ENCODE data around the gene SLC27A1.

SLC27A1 gene

DNA sequence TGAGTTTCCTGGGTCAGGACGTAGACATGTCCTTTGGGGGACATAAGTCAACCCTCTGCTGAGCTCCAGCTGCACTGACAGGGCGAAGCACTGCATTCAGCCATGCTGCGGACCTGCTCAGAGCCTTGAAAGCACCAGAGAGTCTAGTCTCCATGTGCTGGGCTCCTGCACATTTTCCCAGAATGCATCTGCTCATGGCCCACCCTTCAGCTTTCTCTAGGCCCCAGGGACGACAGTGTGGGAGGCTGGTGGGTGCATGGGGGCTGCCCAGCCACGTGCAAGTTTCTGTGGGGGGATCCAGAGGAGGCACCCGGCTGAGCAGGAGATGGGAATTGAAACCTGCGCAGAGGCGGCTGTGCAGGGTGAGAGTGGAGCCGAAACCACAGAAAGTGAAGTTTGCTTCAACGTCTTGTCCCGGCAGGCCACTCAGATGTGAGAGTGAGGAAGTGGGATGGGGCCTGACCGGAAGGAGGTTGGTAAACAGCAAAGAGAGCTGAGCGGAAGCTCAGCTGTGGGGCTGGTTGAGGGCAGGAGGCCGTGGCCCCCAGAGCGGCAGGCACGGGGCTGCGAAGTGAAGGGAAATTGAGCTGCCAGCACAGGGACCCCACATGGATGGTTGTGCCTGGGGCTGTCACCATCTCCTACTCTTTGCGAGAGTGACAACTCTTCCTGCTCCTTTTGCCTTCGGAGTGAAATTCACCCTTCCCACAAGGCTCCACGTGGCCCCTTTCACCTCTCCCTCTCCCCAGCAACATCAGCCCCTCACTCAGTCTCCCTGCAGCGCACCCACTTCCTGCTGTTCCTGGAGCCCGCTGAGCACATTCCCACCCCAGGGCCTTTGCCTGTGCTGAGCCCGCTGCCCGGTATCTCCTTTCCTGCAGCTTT is 52.9 kb downstream of the SLC27A1 start:
- H3K4me3 ChIP-seq (ENCODE audit: low read depth in 1 of 2, low read length in 2 of 2): no peak overlapping the region
- no peak overlapping the region for H3K27ac ChIP-seq (ENCODE audit: low read length)
- H3K36me3 ChIP-seq (ENCODE audit: control insufficient read depth in 1 of 2, insufficient read depth in 2 of 2, low read length in 2 of 2): peaks cover 0 to 17% of the 10 kb centered on the region in 2 donors
- peaks cover 0 to 4% of the 10 kb centered on the region in 2 donors for H3K4me1 ChIP-seq (ENCODE audit: control insufficient read depth in 1 of 2, insufficient read depth in 2 of 2, low read length in 2 of 2)
- peaks cover 0 to 5% of the 10 kb centered on the region in 2 donors for H3K9me3 ChIP-seq (ENCODE audit: control insufficient read depth in 1 of 2, low read length in 2 of 2)
- no peaks in the 10 kb centered on the region for H3K27me3 ChIP-seq (ENCODE audit: low read depth, low read length)

GRCh38 chr19:17524651-17525050 is 54.3 kb downstream of the SLC27A1 start:
- Histone ChIP-seq H3K4me3 (ENCODE audit: low read depth in 1 of 2, low read length in 2 of 2) (no peak overlapping the region), H3K9me3 (ENCODE audit: control insufficient read depth in 1 of 2, low read length in 2 of 2) (peaks cover 8 to 9% of the 10 kb centered on the region in 2 donors), H3K4me1 (ENCODE audit: control insufficient read depth in 1 of 2, insufficient read depth in 2 of 2, low read length in 2 of 2) (peaks cover 0 to 4% of the 10 kb centered on the region in 2 donors), H3K27me3 (ENCODE audit: low read depth, low read length) (peaks cover 5% of the 10 kb centered on the region), H3K27ac (ENCODE audit: low read length) (no peak overlapping the region), H3K36me3 (ENCODE audit: control insufficient read depth in 1 of 2, insufficient read depth in 2 of 2, low read length in 2 of 2) (peaks cover 0 to 6% of the 10 kb centered on the region in 2 donors)

- Histone ChIP-seq H3K9me3 (ENCODE audit: control insufficient read depth in 1 of 2, low read length in 2 of 2) (peaks cover 8 to 9% of the 10 kb centered on the region in 2 donors), H3K4me1 (ENCODE audit: control insufficient read depth in 1 of 2, insufficient read depth in 2 of 2, low read length in 2 of 2) (peaks cover 0 to 4% of the 10 kb centered on the region in 2 donors), H3K4me3 (ENCODE audit: low read depth in 1 of 2, low read length in 2 of 2) (no peak overlapping the region), H3K27me3 (ENCODE audit: low read depth, low read length) (peaks cover 5% of the 10 kb centered on the region), H3K27ac (ENCODE audit: low read length) (no peak overlapping the region), H3K36me3 (ENCODE audit: control insufficient read depth in 1 of 2, insufficient read depth in 2 of 2, low read length in 2 of 2) (peaks cover 0 to 6% of the 10 kb centered on the region in 2 donors)
These were observed 54.8 kb downstream of the SLC27A1 start for GRCh38 chr19:17525141-17525540.

DNA sequence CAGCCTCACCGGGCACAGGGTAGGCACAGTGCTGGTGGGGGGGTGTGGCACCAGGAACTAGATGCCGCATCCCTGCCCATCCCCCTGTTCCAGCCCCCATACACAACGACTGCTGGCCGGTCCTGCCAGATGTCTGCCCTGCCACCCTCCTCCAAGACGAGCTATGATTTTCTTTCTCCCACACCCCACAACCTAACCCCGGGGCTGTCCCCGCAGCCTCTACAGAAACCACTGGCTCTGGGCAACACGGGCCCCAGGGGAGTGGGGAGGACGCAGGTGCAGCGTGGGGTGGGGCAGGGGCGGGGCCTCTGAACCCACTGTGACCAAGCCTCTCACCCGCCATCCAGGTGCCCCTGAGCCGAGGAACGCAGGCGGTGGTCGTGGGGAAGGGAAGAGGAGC is 56.6 kb downstream of the SLC27A1 start:
- Histone ChIP-seq H3K4me3 (ENCODE audit: low read depth in 1 of 2, low read length in 2 of 2) (no peak overlapping the region), H3K4me1 (ENCODE audit: control insufficient read depth in 1 of 2, insufficient read depth in 2 of 2, low read length in 2 of 2) (peaks cover 0 to 4% of the 10 kb centered on the region in 2 donors), H3K36me3 (ENCODE audit: control insufficient read depth in 1 of 2, insufficient read depth in 2 of 2, low read length in 2 of 2) (no peaks in the 10 kb centered on the region), H3K27ac (ENCODE audit: low read length) (no peak overlapping the region), H3K27me3 (ENCODE audit: low read depth, low read length) (peaks cover 5% of the 10 kb centered on the region), H3K9me3 (ENCODE audit: control insufficient read depth in 1 of 2, low read length in 2 of 2) (peaks cover 8 to 9% of the 10 kb centered on the region in 2 donors)

DNA sequence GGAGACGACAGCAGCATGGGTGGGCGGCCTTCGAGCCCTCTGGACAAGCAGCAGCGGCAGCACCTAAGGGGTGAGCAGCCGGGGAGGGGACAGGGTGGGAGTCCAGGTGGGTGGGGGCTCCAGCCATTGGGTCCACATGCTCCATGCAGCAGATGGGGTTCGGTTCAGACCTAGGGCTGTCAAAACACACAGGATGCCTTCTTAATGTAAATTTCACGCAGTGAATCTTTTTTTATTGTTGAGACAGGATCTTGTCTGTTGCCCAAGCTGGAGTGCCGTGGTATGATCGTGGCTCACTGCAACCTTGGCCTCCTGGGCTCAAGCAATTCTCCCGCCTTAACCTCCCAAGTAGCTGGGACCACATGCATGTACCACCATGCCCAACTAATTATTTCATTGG is 57.0 kb downstream of the SLC27A1 start:
- no peak overlapping the region for H3K27ac ChIP-seq (ENCODE audit: low read length)
- H3K4me3 ChIP-seq (ENCODE audit: low read depth in 1 of 2, low read length in 2 of 2): no peak overlapping the region
- peaks cover 8 to 9% of the 10 kb centered on the region in 2 donors for H3K9me3 ChIP-seq (ENCODE audit: control insufficient read depth in 1 of 2, low read length in 2 of 2)
- H3K4me1 ChIP-seq (ENCODE audit: control insufficient read depth in 1 of 2, insufficient read depth in 2 of 2, low read length in 2 of 2): peaks cover 0 to 4% of the 10 kb centered on the region in 2 donors
- H3K36me3 ChIP-seq (ENCODE audit: control insufficient read depth in 1 of 2, insufficient read depth in 2 of 2, low read length in 2 of 2): no peaks in the 10 kb centered on the region
- H3K27me3 ChIP-seq (ENCODE audit: low read depth, low read length): peaks cover 5% of the 10 kb centered on the region

DNA sequence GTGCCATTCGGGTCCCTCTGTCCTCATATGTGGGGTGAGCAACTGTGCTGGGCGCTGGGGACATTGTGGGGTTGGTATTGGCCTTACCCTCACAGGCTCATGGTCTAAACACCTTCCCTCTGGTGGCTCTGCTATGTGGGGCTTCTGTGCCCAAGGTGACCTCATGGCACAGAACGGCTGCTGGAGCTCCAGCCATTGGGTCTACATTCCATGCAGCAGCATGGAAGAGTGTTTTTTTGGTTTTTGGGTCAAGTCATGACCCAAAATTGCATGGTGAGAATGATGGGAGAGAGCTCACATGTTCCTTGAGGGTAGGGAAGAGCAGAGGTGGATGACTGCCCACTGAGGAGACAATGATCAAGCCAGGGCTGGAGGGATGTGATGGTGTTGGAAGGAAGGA is 58.3 kb downstream of the SLC27A1 start:
- Histone ChIP-seq H3K4me3 (ENCODE audit: low read depth in 1 of 2, low read length in 2 of 2) (no peak overlapping the region), H3K36me3 (ENCODE audit: control insufficient read depth in 1 of 2, insufficient read depth in 2 of 2, low read length in 2 of 2) (no peaks in the 10 kb centered on the region), H3K27ac (ENCODE audit: low read length) (no peak overlapping the region), H3K27me3 (ENCODE audit: low read depth, low read length) (peaks cover 5% of the 10 kb centered on the region), H3K4me1 (ENCODE audit: control insufficient read depth in 1 of 2, insufficient read depth in 2 of 2, low read length in 2 of 2) (no peaks in the 10 kb centered on the region), H3K9me3 (ENCODE audit: control insufficient read depth in 1 of 2, low read length in 2 of 2) (peaks cover 8 to 9% of the 10 kb centered on the region in 2 donors)

GRCh38 chr19:17529239-17530158 is 59.2 kb downstream of the SLC27A1 start:
- Histone ChIP-seq H3K4me1 (ENCODE audit: control insufficient read depth in 1 of 2, insufficient read depth in 2 of 2, low read length in 2 of 2) (no peaks in the 10 kb centered on the region), H3K27ac (ENCODE audit: low read length) (no peak overlapping the region), H3K4me3 (ENCODE audit: low read depth in 1 of 2, low read length in 2 of 2) (no peak overlapping the region), H3K36me3 (ENCODE audit: control insufficient read depth in 1 of 2, insufficient read depth in 2 of 2, low read length in 2 of 2) (no peaks in the 10 kb centered on the region), H3K9me3 (ENCODE audit: control insufficient read depth in 1 of 2, low read length in 2 of 2) (peaks cover 8 to 9% of the 10 kb centered on the region in 2 donors), H3K27me3 (ENCODE audit: low read depth, low read length) (peaks cover 5% of the 10 kb centered on the region)

DNA sequence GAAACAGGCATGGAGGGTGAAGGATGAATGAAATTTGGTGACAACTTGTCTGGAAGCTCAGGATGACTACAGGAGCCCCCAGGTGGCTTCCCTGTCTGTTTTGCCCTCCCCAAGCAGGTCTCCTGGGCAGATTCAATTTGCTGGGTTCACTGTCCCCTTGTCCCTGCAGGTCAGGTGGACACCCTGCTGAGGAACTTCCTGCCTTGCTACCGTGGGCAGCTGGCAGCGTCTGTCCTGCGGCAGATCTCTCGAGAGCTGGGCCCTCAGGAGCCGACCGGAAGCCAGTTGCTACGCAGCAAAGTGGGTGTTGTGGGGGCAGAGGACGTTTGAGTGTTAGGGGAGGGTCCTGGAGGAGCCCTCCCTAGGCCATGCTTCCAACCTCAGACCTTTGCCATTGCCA is 60.3 kb downstream of the SLC27A1 start:
- Histone ChIP-seq H3K36me3 (ENCODE audit: control insufficient read depth in 1 of 2, insufficient read depth in 2 of 2, low read length in 2 of 2) (no peaks in the 10 kb centered on the region), H3K4me1 (ENCODE audit: control insufficient read depth in 1 of 2, insufficient read depth in 2 of 2, low read length in 2 of 2) (no peaks in the 10 kb centered on the region), H3K4me3 (ENCODE audit: low read depth in 1 of 2, low read length in 2 of 2) (no peak overlapping the region), H3K27me3 (ENCODE audit: low read depth, low read length) (peaks cover 5% of the 10 kb centered on the region), H3K9me3 (ENCODE audit: control insufficient read depth in 1 of 2, low read length in 2 of 2) (peaks cover 8 to 9% of the 10 kb centered on the region in 2 donors), H3K27ac (ENCODE audit: low read length) (no peak overlapping the region)

DNA sequence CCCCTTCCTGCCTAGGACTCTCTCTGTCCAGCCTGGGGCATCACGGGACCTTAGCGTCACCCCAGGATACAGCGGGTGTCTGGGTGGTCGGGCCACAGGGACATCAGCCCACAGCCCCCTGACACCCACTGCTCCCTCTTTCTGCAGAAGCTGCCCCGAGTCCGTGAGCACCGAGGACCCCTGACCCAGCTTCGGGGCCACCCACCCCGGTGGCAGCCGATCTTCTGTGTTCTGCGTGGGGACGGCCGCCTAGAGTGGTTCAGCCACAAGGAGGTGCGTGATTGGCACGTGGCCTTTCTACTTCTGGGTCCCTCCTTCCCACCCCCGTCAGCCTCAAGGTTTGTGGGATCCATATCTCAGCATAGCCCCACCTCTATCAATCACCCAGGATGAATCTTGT is 61.8 kb downstream of the SLC27A1 start:
- Histone ChIP-seq H3K4me3 (ENCODE audit: low read depth in 1 of 2, low read length in 2 of 2) (no peak overlapping the region), H3K27me3 (ENCODE audit: low read depth, low read length) (peaks cover 5% of the 10 kb centered on the region), H3K36me3 (ENCODE audit: control insufficient read depth in 1 of 2, insufficient read depth in 2 of 2, low read length in 2 of 2) (no peaks in the 10 kb centered on the region), H3K9me3 (ENCODE audit: control insufficient read depth in 1 of 2, low read length in 2 of 2) (peaks cover 8 to 9% of the 10 kb centered on the region in 2 donors), H3K27ac (ENCODE audit: low read length) (no peak overlapping the region), H3K4me1 (ENCODE audit: control insufficient read depth in 1 of 2, insufficient read depth in 2 of 2, low read length in 2 of 2) (no peaks in the 10 kb centered on the region)

- Histone ChIP-seq H3K27ac (ENCODE audit: low read length) (no peak overlapping the region), H3K4me1 (ENCODE audit: control insufficient read depth in 1 of 2, insufficient read depth in 2 of 2, low read length in 2 of 2) (no peaks in the 10 kb centered on the region), H3K27me3 (ENCODE audit: low read depth, low read length) (peaks cover 5% of the 10 kb centered on the region), H3K4me3 (ENCODE audit: low read depth in 1 of 2, low read length in 2 of 2) (no peak overlapping the region), H3K9me3 (ENCODE audit: control insufficient read depth in 1 of 2, low read length in 2 of 2) (peaks cover 8 to 9% of the 10 kb centered on the region in 2 donors), H3K36me3 (ENCODE audit: control insufficient read depth in 1 of 2, insufficient read depth in 2 of 2, low read length in 2 of 2) (no peaks in the 10 kb centered on the region)
These were observed 62.2 kb downstream of the SLC27A1 start for GRCh38 chr19:17532557-17532956.

GRCh38 chr19:17534767-17535166 is 64.4 kb downstream of the SLC27A1 start:
- no peaks in the 10 kb centered on the region for H3K36me3 ChIP-seq (ENCODE audit: control insufficient read depth in 1 of 2, insufficient read depth in 2 of 2, low read length in 2 of 2)
- no peak overlapping the region for H3K27ac ChIP-seq (ENCODE audit: low read length)
- peaks cover 0 to 12% of the 10 kb centered on the region in 2 donors for H3K4me1 ChIP-seq (ENCODE audit: control insufficient read depth in 1 of 2, insufficient read depth in 2 of 2, low read length in 2 of 2)
- no peak overlapping the region for H3K4me3 ChIP-seq (ENCODE audit: low read depth in 1 of 2, low read length in 2 of 2)
- H3K9me3 ChIP-seq (ENCODE audit: control insufficient read depth in 1 of 2, low read length in 2 of 2): no peaks in the 10 kb centered on the region
- H3K27me3 ChIP-seq (ENCODE audit: low read depth, low read length): no peaks in the 10 kb centered on the region

All from muscle layer of duodenum (tissue), 2 donors.